OCI-LY3 (cell line): ENCODE measurements around the gene PEX7.

Experiments used
- H2AFZ ChIP-seq: fragments of 200-600, 300-600 bp; shearing (Covaris generic); 2 replicates; pipeline ENCODE4 v1.6.0; 2014; ENCODE audit warnings: antibody characterized with exemption, low read depth, low read length
- H3K27ac ChIP-seq: fragments of 200-600, 300-600 bp; sonication (generic); 2 replicates; pipeline ENCODE4 v1.5.1; 2014; ENCODE audit warnings: mild to moderate bottlenecking, low read length, moderate library complexity, mixed read lengths
- H3K27me3 ChIP-seq: fragments of 200-600, 300-600 bp; sonication (generic); 2 replicates; pipeline ENCODE4 v1.6.1; 2014; ENCODE audit warnings: low read depth, low read length, mixed read lengths
- H3K36me3 ChIP-seq: fragments of 200-600, 300-600 bp; sonication (generic); replicated peaks from 2 replicates; pipeline ENCODE3; 2014; ENCODE audit warnings: low read depth, low read length, mixed read lengths
- H3K4me1 ChIP-seq: fragments of 300-600, 200-600 bp; sonication (generic); 2 replicates; pipeline ENCODE4 v1.6.1; 2014; ENCODE audit warnings: low read length, mixed read lengths
- H3K4me2 ChIP-seq: fragments of 200-600, 300-600 bp; sonication (generic); 2 replicates; pipeline ENCODE4 v1.6.1; 2014; ENCODE audit warnings: low read length, mixed read lengths
- H3K4me3 ChIP-seq: fragments of 300-600, 200-600 bp; sonication (generic); 2 replicates; pipeline ENCODE4 v1.5.1; 2014; ENCODE audit warnings: antibody characterized with exemption, mild to moderate bottlenecking, low read length, moderate library complexity
- H3K79me2 ChIP-seq: fragments of 300-600, 200-600 bp; shearing (Covaris generic); 2 replicates; pipeline ENCODE4 v1.6.1; 2014; ENCODE audit warnings: mild to moderate bottlenecking, low read length, mixed read lengths
- H3K9ac ChIP-seq: fragments of 300-600, 200-600 bp; shearing (Covaris generic); 2 replicates; pipeline ENCODE4 v1.6.0; 2014; ENCODE audit warnings: mild to moderate bottlenecking, low read length, moderate library complexity
- H3K9me3 ChIP-seq: fragments of 200-600, 300-600 bp; shearing (Covaris generic); 2 replicates; pipeline ENCODE4 v1.6.1; 2014; ENCODE audit warnings: low read length, mixed read lengths; ENCODE audit not compliant: insufficient read depth
- H4K20me1 ChIP-seq: fragments of 200-600, 300-600 bp; sonication (generic); 2 replicates; pipeline ENCODE4 v1.6.1; 2016; ENCODE audit warnings: low read length, mixed read lengths; ENCODE audit not compliant: insufficient read depth
- EZH2phosphoT487 ChIP-seq: fragments of 200-600 bp; shearing (Covaris generic); IDR thresholded peaks from 2 replicates; pipeline ENCODE4 v1.6.1; 2018; ENCODE audit warnings: antibody characterized with exemption, mixed run types, low read depth
- TF ChIP-seq, protein P1 (sequence below): fragments of 200-600, 300-600 bp; sonication (generic); IDR thresholded peaks from 2 replicates; pipeline ENCODE4 v1.5.1; 2014; ENCODE audit warnings: antibody characterized with exemption, low read length, low read depth

The PEX7 gene, protein sequence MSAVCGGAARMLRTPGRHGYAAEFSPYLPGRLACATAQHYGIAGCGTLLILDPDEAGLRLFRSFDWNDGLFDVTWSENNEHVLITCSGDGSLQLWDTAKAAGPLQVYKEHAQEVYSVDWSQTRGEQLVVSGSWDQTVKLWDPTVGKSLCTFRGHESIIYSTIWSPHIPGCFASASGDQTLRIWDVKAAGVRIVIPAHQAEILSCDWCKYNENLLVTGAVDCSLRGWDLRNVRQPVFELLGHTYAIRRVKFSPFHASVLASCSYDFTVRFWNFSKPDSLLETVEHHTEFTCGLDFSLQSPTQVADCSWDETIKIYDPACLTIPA

DNA sequence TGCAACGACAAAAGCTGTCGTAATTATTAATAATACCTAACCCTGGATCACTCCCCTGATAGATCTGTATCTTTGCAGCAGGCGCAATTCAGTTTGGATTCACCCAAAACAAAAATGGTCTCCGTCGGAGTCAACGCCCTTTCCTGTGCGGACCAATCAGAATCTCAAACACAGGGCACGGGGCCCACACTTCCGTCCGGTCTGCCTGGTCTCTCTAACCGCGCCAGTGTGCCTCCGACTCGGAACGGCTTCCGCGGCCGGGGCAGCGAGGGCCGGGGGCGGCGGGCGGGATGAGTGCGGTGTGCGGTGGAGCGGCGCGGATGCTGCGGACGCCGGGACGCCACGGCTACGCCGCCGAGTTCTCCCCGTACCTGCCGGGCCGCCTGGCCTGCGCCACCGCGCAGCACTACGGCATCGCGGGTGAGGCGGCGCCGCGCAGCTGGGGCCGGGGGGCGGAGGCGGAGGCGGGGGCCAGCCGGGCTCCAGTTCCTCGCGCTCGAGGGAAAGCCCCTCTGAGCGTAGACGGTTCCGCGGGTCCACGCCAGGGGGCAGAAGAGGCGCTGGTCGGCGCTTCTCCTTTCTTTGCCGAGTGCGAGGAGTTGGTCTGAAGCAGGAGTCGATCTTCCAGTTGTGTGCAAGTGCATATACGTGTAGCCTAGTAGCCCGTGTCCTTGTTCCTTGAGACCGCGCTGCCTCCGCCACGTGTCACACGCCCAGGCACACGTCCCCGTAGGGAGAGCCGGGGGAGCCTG lies at the start of gene PEX7:
Gene PEX7, plus strand, starts transcription at position 217 of the 752 bp plus-strand sequence. Its CDS starts 74 bp downstream, at position 291.
- Histone ChIP-seq H3K4me1 (peaks cover 4% of the 10 kb centered on the region; the same call in 1 of the 2 replicates), H3K27ac (peak within 1 kb of the TSS; percentile 50), H4K20me1 (no peaks in the 10 kb centered on the region), H3K79me2 (no peaks in the 10 kb centered on the region), H3K9ac (peak within 1 kb of the TSS; percentile 72), H3K36me3 (no peaks in the 10 kb centered on the region), H2AFZ (peak within 1 kb of the TSS; percentile 98), H3K27me3 (no peaks in the 10 kb centered on the region), H3K4me3 (peak within 1 kb of the TSS; percentile 86), H3K4me2 (peak within 1 kb of the TSS; percentile 88), H3K9me3 (no peaks in the 10 kb centered on the region)
- no peak for TF ChIP-seq EZH2phosphoT487
- TF ChIP-seq, protein P1, sequence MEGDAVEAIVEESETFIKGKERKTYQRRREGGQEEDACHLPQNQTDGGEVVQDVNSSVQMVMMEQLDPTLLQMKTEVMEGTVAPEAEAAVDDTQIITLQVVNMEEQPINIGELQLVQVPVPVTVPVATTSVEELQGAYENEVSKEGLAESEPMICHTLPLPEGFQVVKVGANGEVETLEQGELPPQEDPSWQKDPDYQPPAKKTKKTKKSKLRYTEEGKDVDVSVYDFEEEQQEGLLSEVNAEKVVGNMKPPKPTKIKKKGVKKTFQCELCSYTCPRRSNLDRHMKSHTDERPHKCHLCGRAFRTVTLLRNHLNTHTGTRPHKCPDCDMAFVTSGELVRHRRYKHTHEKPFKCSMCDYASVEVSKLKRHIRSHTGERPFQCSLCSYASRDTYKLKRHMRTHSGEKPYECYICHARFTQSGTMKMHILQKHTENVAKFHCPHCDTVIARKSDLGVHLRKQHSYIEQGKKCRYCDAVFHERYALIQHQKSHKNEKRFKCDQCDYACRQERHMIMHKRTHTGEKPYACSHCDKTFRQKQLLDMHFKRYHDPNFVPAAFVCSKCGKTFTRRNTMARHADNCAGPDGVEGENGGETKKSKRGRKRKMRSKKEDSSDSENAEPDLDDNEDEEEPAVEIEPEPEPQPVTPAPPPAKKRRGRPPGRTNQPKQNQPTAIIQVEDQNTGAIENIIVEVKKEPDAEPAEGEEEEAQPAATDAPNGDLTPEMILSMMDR: peak; percentile 41

DNA sequence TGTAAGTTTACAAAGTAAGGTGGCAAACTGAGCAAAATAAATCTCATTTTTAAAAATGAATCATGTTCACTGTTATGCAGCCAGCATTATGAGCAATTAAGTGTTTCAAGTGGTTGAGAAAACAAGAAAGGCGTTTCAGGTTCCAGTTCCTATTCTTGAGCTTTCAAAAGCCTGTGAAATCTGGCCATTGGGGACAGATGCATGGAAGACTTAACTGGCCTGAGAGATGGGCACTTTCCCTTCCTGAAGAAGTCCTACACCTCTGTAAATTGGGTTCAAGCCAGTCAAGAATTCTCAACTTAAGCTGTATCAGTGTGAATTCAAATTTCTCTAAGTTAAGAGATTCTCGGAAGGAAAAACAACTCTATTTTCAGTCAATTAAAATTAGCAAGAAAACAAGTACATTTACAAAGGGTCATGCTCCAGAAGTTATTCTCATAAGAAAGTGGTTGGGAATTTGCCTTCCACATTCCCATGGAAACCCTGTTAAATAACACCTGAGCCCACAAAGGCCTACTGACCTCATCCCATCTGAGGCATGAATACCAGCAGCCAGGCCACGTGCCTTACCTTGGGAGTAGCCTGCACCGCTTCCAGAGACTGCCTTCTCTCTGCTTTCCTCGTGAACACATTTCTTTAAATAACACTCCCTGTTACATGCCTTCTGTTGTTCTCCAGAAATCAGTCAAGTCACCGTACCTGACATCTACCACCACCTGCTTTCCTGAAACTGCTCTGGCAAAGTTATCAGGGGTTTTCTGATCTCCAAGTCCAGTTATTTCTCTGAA lies 49.5 kb upstream of the PEX7 start:
- Histone ChIP-seq H2AFZ (no peak overlapping the region), H3K4me1 (peaks cover 15% of the 10 kb centered on the region), H3K36me3 (no peaks in the 10 kb centered on the region), H3K27ac (no peak overlapping the region), H4K20me1 (no peaks in the 10 kb centered on the region), H3K4me3 (0 out of 2 replicates have a peak overlapping the region, but pooled peaks have one; percentile 24), H3K27me3 (no peaks in the 10 kb centered on the region), H3K9ac (no peak overlapping the region), H3K9me3 (no peaks in the 10 kb centered on the region), H3K79me2 (no peaks in the 10 kb centered on the region), H3K4me2 (peak overlapping the region; percentile 64)
- TF ChIP-seq, protein P1: no peak
- no peak for TF ChIP-seq EZH2phosphoT487

DNA sequence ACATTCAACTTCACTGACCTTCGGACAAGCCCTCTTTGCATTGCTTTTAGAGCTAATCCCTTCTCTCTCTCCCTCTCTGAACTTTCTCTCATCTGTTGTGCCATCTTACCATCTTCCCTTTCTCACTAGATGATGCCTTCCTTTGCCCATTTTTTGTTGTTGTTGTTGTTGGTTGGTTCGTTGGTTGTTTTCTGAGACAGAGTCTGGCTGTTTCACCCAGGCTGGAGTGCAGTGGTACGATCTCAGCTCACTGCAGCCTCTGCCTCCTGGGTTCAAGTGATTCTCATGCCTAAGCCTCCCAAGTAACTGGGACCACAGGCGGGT lies 49.0 kb upstream of the PEX7 start:
- Histone ChIP-seq H2AFZ (no peak overlapping the region), H3K36me3 (no peaks in the 10 kb centered on the region)

More for the DNA sequence above, 49.0 kb upstream of the PEX7 start:
- Histone ChIP-seq H3K79me2 (no peaks in the 10 kb centered on the region), H3K9ac (no peak overlapping the region), H3K9me3 (no peaks in the 10 kb centered on the region), H3K27ac (no peak overlapping the region), H3K27me3 (no peaks in the 10 kb centered on the region), H3K4me1 (peaks cover 15% of the 10 kb centered on the region), H3K4me2 (no peak overlapping the region; the same call in 1 of the 2 replicates), H3K4me3 (no peak overlapping the region), H4K20me1 (no peaks in the 10 kb centered on the region)
- no peak for TF ChIP-seq EZH2phosphoT487
- TF ChIP-seq, protein P1: no peak
